Astrocyte (in vitro differentiated cells and primary cell): ENCODE measurements around the gene FAF2. TPM values are rescaled to one million over a fixed set of nuclear protein-coding genes. Genes with fewer than 3 reads are reported as not detected.

ENCODE experiments used
- DNase-seq: peaks from one replicate; pipeline ENCODE4 v3.0.0-alpha.2; 2010; ENCODE audit warnings: low read depth
- FAIRE-seq: peaks from 2 replicates; lab custom pipeline; 2011; peaks lifted over from hg19 to GRCh38; lab: Jason Lieb, UNC
- H2AFZ ChIP-seq: 2 replicates; pipeline ENCODE4 v1.6.0; 2012; ENCODE audit warnings: low read depth, low read length, inconsistent platforms
- H3K27ac ChIP-seq: 2 replicates; pipeline ENCODE4 v1.5.1; 2011; ENCODE audit warnings: low read depth, low read length, inconsistent platforms
- H3K27me3 ChIP-seq: 2 replicates; pipeline ENCODE4 v1.6.0; 2011; ENCODE audit warnings: low read length, inconsistent platforms; ENCODE audit not compliant: insufficient read depth
- H3K36me3 ChIP-seq: 2 replicates; pipeline ENCODE4 v1.5.1; 2011; ENCODE audit warnings: low read length, inconsistent platforms; ENCODE audit not compliant: insufficient read depth
- H3K4me1 ChIP-seq: 2 replicates; pipeline ENCODE4 v1.5.1; 2011; ENCODE audit warnings: low read length, inconsistent platforms; ENCODE audit not compliant: insufficient read depth
- H3K4me2 ChIP-seq: 2 replicates; pipeline ENCODE4 v1.6.0; 2012; ENCODE audit warnings: low read length, inconsistent platforms
- H3K4me3 ChIP-seq: 2 replicates; pipeline ENCODE4 v1.5.1; 2011; ENCODE audit warnings: low read depth, mild to moderate bottlenecking, low read length, inconsistent platforms; ENCODE audit not compliant: insufficient read depth
- H3K79me2 ChIP-seq: 2 replicates; pipeline ENCODE4 v1.6.0; 2012; ENCODE audit warnings: mild to moderate bottlenecking, low read length, inconsistent platforms; ENCODE audit not compliant: insufficient read depth
- H3K9ac ChIP-seq: 2 replicates; pipeline ENCODE4 v1.6.0; 2012; ENCODE audit warnings: mild to moderate bottlenecking, low read length, inconsistent platforms
- H3K9me3 ChIP-seq: 2 replicates; pipeline ENCODE4 v1.5.1; 2012; ENCODE audit warnings: low read depth, mild to moderate bottlenecking, low read length, inconsistent platforms; ENCODE audit not compliant: insufficient read depth
- H4K20me1 ChIP-seq: 2 replicates; pipeline ENCODE4 v1.6.0; 2012; ENCODE audit warnings: low read length, inconsistent platforms; ENCODE audit not compliant: insufficient read depth
- H3K27ac Mint-ChIP-seq: one replicate; pipeline ENCODE4 v1.8.0; 2021; ENCODE audit warnings: mild to moderate bottlenecking, mixed read lengths; ENCODE audit not compliant: unreplicated experiment
- H3K27me3 Mint-ChIP-seq: one replicate; pipeline ENCODE4 v1.8.0; 2021; ENCODE audit warnings: low read depth, mixed read lengths; ENCODE audit not compliant: unreplicated experiment
- H3K36me3 Mint-ChIP-seq: one replicate; pipeline ENCODE4 v1.8.0; 2021; ENCODE audit warnings: low read depth, mixed read lengths; ENCODE audit not compliant: unreplicated experiment
- H3K4me1 Mint-ChIP-seq: one replicate; pipeline ENCODE4 v1.8.0; 2021; ENCODE audit warnings: low read depth, mixed read lengths; ENCODE audit not compliant: unreplicated experiment
- H3K4me3 Mint-ChIP-seq: one replicate; pipeline ENCODE4 v1.8.0; 2021; ENCODE audit warnings: mild to moderate bottlenecking, moderate library complexity, mixed read lengths; ENCODE audit not compliant: unreplicated experiment
- H3K9me3 Mint-ChIP-seq: one replicate; pipeline ENCODE4 v1.8.0; 2021; ENCODE audit warnings: mild to moderate bottlenecking, mixed read lengths; ENCODE audit not compliant: unreplicated experiment
- EZH2 ChIP-seq: IDR thresholded peaks from 2 replicates; pipeline ENCODE4 v1.6.1; 2012; ENCODE audit warnings: mild to moderate bottlenecking, low read length, inconsistent platforms; ENCODE audit not compliant: insufficient read depth
- total RNA-seq: library from RNA; stranded (reverse); gene quantifications from 2 replicates; pipeline ENCODE4 v1.2.1, GENCODE V29; 2021
- TF ChIP-seq, protein P1 (sequence below): IDR thresholded peaks from 2 replicates; pipeline ENCODE4 v1.5.1; 2011; ENCODE audit warnings: low read depth, mild to moderate bottlenecking, inconsistent platforms, low read length, moderate library complexity; ENCODE audit not compliant: insufficient read depth

The FAF2 gene
- total RNA-seq, 1 donor from 2014 or later, result 56.2 TPM

GRCh38 chr5:176507911-176508310 lies 59.7 kb downstream of the FAF2 start:
- no peaks in the 10 kb centered on the region for H3K9me3 Mint-ChIP-seq
- peaks cover 32% of the 10 kb centered on the region for H3K36me3 ChIP-seq
- peaks cover 3% of the 10 kb centered on the region for H3K4me1 Mint-ChIP-seq
- H3K36me3 Mint-ChIP-seq, result peaks cover 25% of the 10 kb centered on the region
- no peak overlapping the region for H3K4me3 ChIP-seq
- no peak overlapping the region for H2AFZ ChIP-seq
- TF ChIP-seq EZH2, result no peak
- TF ChIP-seq, protein P1, sequence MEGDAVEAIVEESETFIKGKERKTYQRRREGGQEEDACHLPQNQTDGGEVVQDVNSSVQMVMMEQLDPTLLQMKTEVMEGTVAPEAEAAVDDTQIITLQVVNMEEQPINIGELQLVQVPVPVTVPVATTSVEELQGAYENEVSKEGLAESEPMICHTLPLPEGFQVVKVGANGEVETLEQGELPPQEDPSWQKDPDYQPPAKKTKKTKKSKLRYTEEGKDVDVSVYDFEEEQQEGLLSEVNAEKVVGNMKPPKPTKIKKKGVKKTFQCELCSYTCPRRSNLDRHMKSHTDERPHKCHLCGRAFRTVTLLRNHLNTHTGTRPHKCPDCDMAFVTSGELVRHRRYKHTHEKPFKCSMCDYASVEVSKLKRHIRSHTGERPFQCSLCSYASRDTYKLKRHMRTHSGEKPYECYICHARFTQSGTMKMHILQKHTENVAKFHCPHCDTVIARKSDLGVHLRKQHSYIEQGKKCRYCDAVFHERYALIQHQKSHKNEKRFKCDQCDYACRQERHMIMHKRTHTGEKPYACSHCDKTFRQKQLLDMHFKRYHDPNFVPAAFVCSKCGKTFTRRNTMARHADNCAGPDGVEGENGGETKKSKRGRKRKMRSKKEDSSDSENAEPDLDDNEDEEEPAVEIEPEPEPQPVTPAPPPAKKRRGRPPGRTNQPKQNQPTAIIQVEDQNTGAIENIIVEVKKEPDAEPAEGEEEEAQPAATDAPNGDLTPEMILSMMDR, result no peak
- H3K27me3 ChIP-seq, result no peaks in the 10 kb centered on the region
- no peaks in the 10 kb centered on the region for H3K4me1 ChIP-seq
- H3K27me3 Mint-ChIP-seq, result no peaks in the 10 kb centered on the region
- no peak for FAIRE-seq
- no peaks in the 10 kb centered on the region for H3K79me2 ChIP-seq
- H3K4me3 Mint-ChIP-seq, result no peak overlapping the region
- H3K9me3 ChIP-seq, result no peaks in the 10 kb centered on the region
- DNase-seq, result no peak
- H3K9ac ChIP-seq, result no peak overlapping the region
- no peak overlapping the region for H3K27ac ChIP-seq
- no peak overlapping the region for H3K4me2 ChIP-seq
- no peak overlapping the region for H3K27ac Mint-ChIP-seq
- H4K20me1 ChIP-seq, result peaks cover 13% of the 10 kb centered on the region

GRCh38 chr5:176508603-176509002 lies 60.4 kb downstream of the FAF2 start:
- Histone ChIP-seq H3K36me3 (peaks cover 30% of the 10 kb centered on the region), H3K4me2 (no peak overlapping the region), H4K20me1 (peaks cover 13% of the 10 kb centered on the region), H3K27ac (no peak overlapping the region), H3K79me2 (no peaks in the 10 kb centered on the region), H2AFZ (no peak overlapping the region), H3K27me3 (no peaks in the 10 kb centered on the region), H3K9me3 (no peaks in the 10 kb centered on the region), H3K4me1 (no peaks in the 10 kb centered on the region), H3K9ac (no peak overlapping the region), H3K4me3 (no peak overlapping the region)
- no peaks in the 10 kb centered on the region for H3K27me3 Mint-ChIP-seq
- H3K9me3 Mint-ChIP-seq, result no peaks in the 10 kb centered on the region
- H3K36me3 Mint-ChIP-seq, result peaks cover 25% of the 10 kb centered on the region
- TF ChIP-seq EZH2, result no peak
- TF ChIP-seq, protein P1, result no peak
- peaks cover 3% of the 10 kb centered on the region for H3K4me1 Mint-ChIP-seq
- FAIRE-seq (no peak), DNase-seq (no peak)
- H3K27ac Mint-ChIP-seq, result no peak overlapping the region
- no peak overlapping the region for H3K4me3 Mint-ChIP-seq

DNA sequence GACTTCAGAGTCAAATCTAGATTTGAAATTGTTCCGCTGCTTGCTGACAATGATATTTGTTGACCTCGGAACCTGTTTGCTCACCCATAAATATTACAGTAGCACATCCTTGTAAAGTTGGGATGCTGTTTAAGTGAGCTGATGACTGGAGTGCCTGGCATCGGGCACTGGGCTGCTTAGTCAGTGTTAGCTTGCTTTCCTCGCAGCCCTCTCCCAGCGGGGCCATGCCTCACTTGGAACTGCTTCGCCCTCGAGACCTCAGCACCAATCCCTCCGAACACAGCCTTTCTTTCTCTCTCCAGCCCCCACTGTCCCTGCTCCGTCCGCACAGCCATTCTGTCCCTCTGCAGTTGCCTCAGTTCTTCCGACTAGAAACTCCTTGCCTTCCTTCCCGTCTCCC lies 65.6 kb downstream of the FAF2 start:
- H3K4me2 ChIP-seq, result no peak overlapping the region
- no peak overlapping the region for H2AFZ ChIP-seq
- DNase-seq (no peak), FAIRE-seq (no peak)
- Mint-ChIP-seq H3K36me3 (peaks cover 9% of the 10 kb centered on the region), H3K4me1 (peaks cover under 1% of the 10 kb centered on the region), H3K4me3 (no peak overlapping the region), H3K27me3 (no peaks in the 10 kb centered on the region), H3K9me3 (no peaks in the 10 kb centered on the region), H3K27ac (no peak overlapping the region)
- H4K20me1 ChIP-seq, result no peaks in the 10 kb centered on the region
- no peak overlapping the region for H3K9ac ChIP-seq
- H3K27me3 ChIP-seq, result no peaks in the 10 kb centered on the region
- H3K9me3 ChIP-seq, result no peaks in the 10 kb centered on the region
- H3K27ac ChIP-seq, result no peak overlapping the region
- H3K4me3 ChIP-seq, result no peak overlapping the region
- TF ChIP-seq EZH2, result no peak
- TF ChIP-seq, protein P1, result no peak
- H3K79me2 ChIP-seq, result no peaks in the 10 kb centered on the region
- peaks cover 7% of the 10 kb centered on the region for H3K36me3 ChIP-seq
- no peaks in the 10 kb centered on the region for H3K4me1 ChIP-seq
